HepG2 (cell line): ENCODE measurements around the gene CCDC88B. TPM values are rescaled to one million over a fixed set of nuclear protein-coding genes. Genes with fewer than 3 reads are reported as not detected.

Source experiments
- AKAP8 ChIP-seq: sonication (generic); formaldehyde crosslinking; IDR thresholded peaks from 2 replicates; pipeline ENCODE4 v1.5.1; 2020; ENCODE audit warnings: mild to moderate bottlenecking, missing genetic modification reagents
- CEBPB ChIP-seq: IDR thresholded peaks from 2 replicates; pipeline ENCODE4 v1.6.1; 2011; ENCODE audit warnings: low read depth, low read length, improper control_type of control experiment, borderline replicate concordance
- DR1 ChIP-seq: sonication (generic); formaldehyde crosslinking; IDR thresholded peaks from 2 replicates; pipeline ENCODE4 v1.8.0; 2021; ENCODE audit warnings: mild to moderate bottlenecking, missing genetic modification reagents, inconsistent platforms
- HBP1 ChIP-seq: IDR thresholded peaks from 2 replicates; pipeline ENCODE4 v1.6.1; 2016; ENCODE audit warnings: low read depth, control low read depth
- KLF6 ChIP-seq: IDR thresholded peaks from 2 replicates; pipeline ENCODE4 v1.8.0; 2016; ENCODE audit warnings: missing biosample characterization, missing genetic modification reagents
- MAFF ChIP-seq: IDR thresholded peaks from 2 replicates; pipeline ENCODE4 v1.6.1; 2011; ENCODE audit warnings: low read depth, low read length, improper control_type of control experiment
- MTA1 ChIP-seq: sonication (generic); formaldehyde crosslinking; IDR thresholded peaks from 2 replicates; pipeline ENCODE4 v1.4.0; 2020; ENCODE audit warnings: missing genetic modification reagents, mild to moderate bottlenecking, borderline replicate concordance
- NR1H2 ChIP-seq: sonication (generic); formaldehyde crosslinking; IDR thresholded peaks from 2 replicates; pipeline ENCODE4 v1.8.1; 2022; ENCODE audit warnings: low read depth, missing genetic modification reagents, borderline replicate concordance
- RARA ChIP-seq: IDR thresholded peaks from 2 replicates; pipeline ENCODE4 v1.6.1; 2016; ENCODE audit warnings: missing genetic modification reagents, missing compliant biosample characterization
- SNAPC2 ChIP-seq: sonication (generic); formaldehyde crosslinking; IDR thresholded peaks from 2 replicates; pipeline ENCODE4 v1.8.1; 2022; ENCODE audit warnings: mild to moderate bottlenecking, missing genetic modification reagents
- THYN1 ChIP-seq: sonication (generic); formaldehyde crosslinking; IDR thresholded peaks from 2 replicates; pipeline ENCODE4 v1.8.1; 2023; ENCODE audit warnings: low read depth, mild to moderate bottlenecking, moderate library complexity, missing genetic modification reagents, borderline replicate concordance
- ZMAT3 ChIP-seq: sonication (generic); formaldehyde crosslinking; conservative IDR thresholded peaks from 2 replicates; pipeline ENCODE4 v1.7.0; 2021; ENCODE audit warnings: missing genetic modification reagents
- ZNF343 ChIP-seq: sonication (generic); formaldehyde crosslinking; IDR thresholded peaks from 2 replicates; pipeline ENCODE4 v1.4.0; 2020; ENCODE audit warnings: mild to moderate bottlenecking, missing genetic modification reagents
- polyA plus RNA-seq, 8 experiments: library from polyadenylated mRNA; depleted of rRNA in 3 of 8; stranded (reverse) in 7 of 8; unstranded in 1 of 8; fragments of >200 nt; fragmentation: Illumina TruSeq in 4 of 8; extraction: Trizol in 4 of 8; gene quantifications; 2 replicates each; pipeline versions ENCODE4 v1.2.1 to v1.2.3, GENCODE V29; 2011 to 2016; ENCODE audit warnings: low read depth in 4 of 8, missing spikeins in 1 of 8, mixed read lengths in 1 of 8; ENCODE audit not compliant: insufficient read depth in 1 of 8
- total RNA-seq, 5 experiments: library from RNA; depleted of rRNA; stranded (reverse); fragments of >200 nt; fragmentation: Illumina TruSeq; extraction: Trizol; gene quantifications; 2 replicates each; pipeline ENCODE4 v1.2.3, GENCODE V29; 2016; ENCODE audit warnings: low read depth in 1 of 5
- TF ChIP-seq, protein P1 (sequence below): sonication (generic); formaldehyde crosslinking; IDR thresholded peaks from 2 replicates; pipeline ENCODE4 v1.5.0; 2020; ENCODE audit warnings: mild to moderate bottlenecking, missing genetic modification reagents, moderate library complexity
- TF ChIP-seq, protein P2 (sequence below), 2 experiments: sonication (generic) in 1 of 2; formaldehyde crosslinking in 1 of 2; IDR thresholded peaks; 2 replicates each; pipeline versions ENCODE4 v1.5.1 to v1.6.1; 2011 to 2020; ENCODE audit warnings: borderline replicate concordance in 1 of 2, low read depth in 1 of 2, low read length in 1 of 2, mild to moderate bottlenecking in 1 of 2, missing genetic modification reagents in 1 of 2, moderate library complexity in 1 of 2
- TF ChIP-seq, protein P3 (sequence below): sonication (generic); formaldehyde crosslinking; IDR thresholded peaks from 2 replicates; pipeline ENCODE4 v1.5.0; 2020; ENCODE audit warnings: mild to moderate bottlenecking, missing genetic modification reagents
- TF ChIP-seq, protein P4 (sequence below): sonication (generic); formaldehyde crosslinking; IDR thresholded peaks from 2 replicates; pipeline ENCODE4 v1.5.0; 2020; ENCODE audit warnings: mild to moderate bottlenecking, missing genetic modification reagents

Gene CCDC88B
- total and polyA plus RNA-seq, 2 of the 13 experiments (the other 11 are each of a cell fraction or from before 2014, with no cell fraction given): 3.6 to 4.8 TPM

DNA sequence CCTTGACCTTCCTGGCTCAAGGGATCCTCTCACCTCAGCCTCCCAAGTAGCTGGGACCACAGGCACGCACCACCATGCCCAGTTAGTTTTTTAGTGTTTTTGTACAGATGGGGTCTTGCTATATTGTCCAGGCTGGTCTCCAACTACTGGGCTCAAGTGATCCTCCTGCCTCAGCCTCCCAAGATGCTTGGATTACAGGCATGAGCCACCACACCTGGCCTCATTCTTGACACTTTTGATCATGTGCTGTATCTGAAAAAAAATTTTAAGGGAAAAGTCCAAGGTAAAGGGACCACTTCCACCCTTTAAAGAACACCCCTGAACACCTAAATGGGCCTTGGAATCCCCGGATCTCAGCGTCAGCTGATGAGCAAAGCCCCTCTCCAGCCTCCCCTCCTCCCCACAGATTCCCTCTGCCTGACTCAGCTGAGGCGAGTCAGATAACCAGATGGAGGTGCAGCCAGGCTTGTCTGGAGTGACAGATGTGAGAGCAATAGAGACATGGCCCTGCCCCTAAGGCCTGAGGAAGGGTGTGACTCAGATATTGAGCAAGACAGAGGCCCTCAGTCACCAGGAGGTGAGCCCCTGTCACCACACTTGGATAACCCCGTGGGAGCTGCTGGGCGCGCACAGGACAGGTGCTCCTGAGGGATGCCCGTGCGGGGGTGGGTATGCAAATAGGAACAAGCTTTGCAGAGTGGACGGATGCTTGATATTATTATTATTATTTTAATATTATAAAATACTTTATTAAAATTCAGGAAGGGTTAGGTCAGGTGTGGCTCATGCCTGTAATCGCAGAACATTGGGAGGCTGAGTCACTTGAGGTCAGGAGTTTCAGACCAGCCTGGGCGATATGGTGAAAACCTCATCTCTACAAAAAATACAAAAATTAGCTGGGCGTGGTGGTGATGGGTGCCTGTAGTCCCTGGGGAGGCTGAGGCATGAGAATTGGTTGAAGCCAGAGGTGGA, 5.0 kb upstream of the CCDC88B start (continued):
- TF ChIP-seq HBP1 (CRISPR knock-in tag) (no peak), DR1 (no peak), ZMAT3 (CRISPR knock-in tag) (no peak), NR1H2 (no peak), RARA (CRISPR knock-in tag) (0 out of 2 replicates have a peak, but pooled peaks have one; percentile 13), THYN1 (CRISPR knock-in tag) (no peak), MTA1 (CRISPR knock-in tag) (no peak), AKAP8 (CRISPR knock-in tag) (no peak), SNAPC2 (no peak), MAFF (peak; percentile 6; the same call in 1 of the 2 replicates), CEBPB (peak; percentile 94), KLF6 (no peak), ZNF343 (CRISPR knock-in tag) (no peak)
- TF ChIP-seq, protein P1, sequence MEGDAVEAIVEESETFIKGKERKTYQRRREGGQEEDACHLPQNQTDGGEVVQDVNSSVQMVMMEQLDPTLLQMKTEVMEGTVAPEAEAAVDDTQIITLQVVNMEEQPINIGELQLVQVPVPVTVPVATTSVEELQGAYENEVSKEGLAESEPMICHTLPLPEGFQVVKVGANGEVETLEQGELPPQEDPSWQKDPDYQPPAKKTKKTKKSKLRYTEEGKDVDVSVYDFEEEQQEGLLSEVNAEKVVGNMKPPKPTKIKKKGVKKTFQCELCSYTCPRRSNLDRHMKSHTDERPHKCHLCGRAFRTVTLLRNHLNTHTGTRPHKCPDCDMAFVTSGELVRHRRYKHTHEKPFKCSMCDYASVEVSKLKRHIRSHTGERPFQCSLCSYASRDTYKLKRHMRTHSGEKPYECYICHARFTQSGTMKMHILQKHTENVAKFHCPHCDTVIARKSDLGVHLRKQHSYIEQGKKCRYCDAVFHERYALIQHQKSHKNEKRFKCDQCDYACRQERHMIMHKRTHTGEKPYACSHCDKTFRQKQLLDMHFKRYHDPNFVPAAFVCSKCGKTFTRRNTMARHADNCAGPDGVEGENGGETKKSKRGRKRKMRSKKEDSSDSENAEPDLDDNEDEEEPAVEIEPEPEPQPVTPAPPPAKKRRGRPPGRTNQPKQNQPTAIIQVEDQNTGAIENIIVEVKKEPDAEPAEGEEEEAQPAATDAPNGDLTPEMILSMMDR (CRISPR knock-in tag): no peak
- TF ChIP-seq, protein P2, sequence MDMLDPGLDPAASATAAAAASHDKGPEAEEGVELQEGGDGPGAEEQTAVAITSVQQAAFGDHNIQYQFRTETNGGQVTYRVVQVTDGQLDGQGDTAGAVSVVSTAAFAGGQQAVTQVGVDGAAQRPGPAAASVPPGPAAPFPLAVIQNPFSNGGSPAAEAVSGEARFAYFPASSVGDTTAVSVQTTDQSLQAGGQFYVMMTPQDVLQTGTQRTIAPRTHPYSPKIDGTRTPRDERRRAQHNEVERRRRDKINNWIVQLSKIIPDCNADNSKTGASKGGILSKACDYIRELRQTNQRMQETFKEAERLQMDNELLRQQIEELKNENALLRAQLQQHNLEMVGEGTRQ (IDR thresholded peaks at IDR 0.05; ENCODE audit: low read depth, low read length): no peak
- TF ChIP-seq, protein P2 (CRISPR knock-in tag; IDR thresholded peaks at IDR 0.05; ENCODE audit: borderline replicate concordance): no peak
- TF ChIP-seq, protein P3, sequence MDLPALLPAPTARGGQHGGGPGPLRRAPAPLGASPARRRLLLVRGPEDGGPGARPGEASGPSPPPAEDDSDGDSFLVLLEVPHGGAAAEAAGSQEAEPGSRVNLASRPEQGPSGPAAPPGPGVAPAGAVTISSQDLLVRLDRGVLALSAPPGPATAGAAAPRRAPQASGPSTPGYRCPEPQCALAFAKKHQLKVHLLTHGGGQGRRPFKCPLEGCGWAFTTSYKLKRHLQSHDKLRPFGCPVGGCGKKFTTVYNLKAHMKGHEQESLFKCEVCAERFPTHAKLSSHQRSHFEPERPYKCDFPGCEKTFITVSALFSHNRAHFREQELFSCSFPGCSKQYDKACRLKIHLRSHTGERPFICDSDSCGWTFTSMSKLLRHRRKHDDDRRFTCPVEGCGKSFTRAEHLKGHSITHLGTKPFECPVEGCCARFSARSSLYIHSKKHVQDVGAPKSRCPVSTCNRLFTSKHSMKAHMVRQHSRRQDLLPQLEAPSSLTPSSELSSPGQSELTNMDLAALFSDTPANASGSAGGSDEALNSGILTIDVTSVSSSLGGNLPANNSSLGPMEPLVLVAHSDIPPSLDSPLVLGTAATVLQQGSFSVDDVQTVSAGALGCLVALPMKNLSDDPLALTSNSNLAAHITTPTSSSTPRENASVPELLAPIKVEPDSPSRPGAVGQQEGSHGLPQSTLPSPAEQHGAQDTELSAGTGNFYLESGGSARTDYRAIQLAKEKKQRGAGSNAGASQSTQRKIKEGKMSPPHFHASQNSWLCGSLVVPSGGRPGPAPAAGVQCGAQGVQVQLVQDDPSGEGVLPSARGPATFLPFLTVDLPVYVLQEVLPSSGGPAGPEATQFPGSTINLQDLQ (CRISPR knock-in tag): peak; percentile 95
- TF ChIP-seq, protein P4, sequence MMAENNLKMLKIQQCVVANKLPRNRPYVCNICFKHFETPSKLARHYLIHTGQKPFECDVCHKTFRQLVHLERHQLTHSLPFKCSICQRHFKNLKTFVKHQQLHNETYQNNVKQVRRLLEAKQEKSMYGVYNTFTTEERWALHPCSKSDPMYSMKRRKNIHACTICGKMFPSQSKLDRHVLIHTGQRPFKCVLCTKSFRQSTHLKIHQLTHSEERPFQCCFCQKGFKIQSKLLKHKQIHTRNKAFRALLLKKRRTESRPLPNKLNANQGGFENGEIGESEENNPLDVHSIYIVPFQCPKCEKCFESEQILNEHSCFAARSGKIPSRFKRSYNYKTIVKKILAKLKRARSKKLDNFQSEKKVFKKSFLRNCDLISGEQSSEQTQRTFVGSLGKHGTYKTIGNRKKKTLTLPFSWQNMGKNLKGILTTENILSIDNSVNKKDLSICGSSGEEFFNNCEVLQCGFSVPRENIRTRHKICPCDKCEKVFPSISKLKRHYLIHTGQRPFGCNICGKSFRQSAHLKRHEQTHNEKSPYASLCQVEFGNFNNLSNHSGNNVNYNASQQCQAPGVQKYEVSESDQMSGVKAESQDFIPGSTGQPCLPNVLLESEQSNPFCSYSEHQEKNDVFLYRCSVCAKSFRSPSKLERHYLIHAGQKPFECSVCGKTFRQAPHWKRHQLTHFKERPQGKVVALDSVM: peak; percentile 39; the same call in 1 of the 2 replicates
